HL-60 (cell line): ENCODE measurements around the gene CBY1.

Experiments
- CTCF ChIP-seq: IDR thresholded peaks from one replicate; pipeline ENCODE4 v1.5.1; 2011; ENCODE audit warnings: low read length, control low read depth, inconsistent platforms; ENCODE audit not compliant: insufficient read depth
- GABPA ChIP-seq: IDR thresholded peaks from 2 replicates; pipeline ENCODE4 v1.6.1; 2012; ENCODE audit warnings: low read depth
- POLR2AphosphoS5 ChIP-seq: IDR thresholded peaks from 2 replicates; pipeline ENCODE4 v1.6.1; 2012; ENCODE audit warnings: low read depth
- SPI1 ChIP-seq: IDR thresholded peaks from 2 replicates; pipeline ENCODE4 v1.6.1; 2012; ENCODE audit warnings: low read depth, mild to moderate bottlenecking, borderline replicate concordance

- TF ChIP-seq CTCF (no peak), POLR2AphosphoS5 (no peak), GABPA (no peak), SPI1 (no peak)
Measured at GRCh38 chr22:38638728-38639127, 17.7 kb upstream of the CBY1 start.
